Neutrophil (primary cell): ENCODE measurements around the gene OLFM2.

ENCODE experiments used
- H3K27ac ChIP-seq: fragments of 200-600 bp; sonication (generic); 2 replicates; pipeline ENCODE4 v1.5.1; 2016; ENCODE audit warnings: mild to moderate bottlenecking, moderate library complexity
- H3K27me3 ChIP-seq: fragments of 200-600 bp; sonication (generic); 2 replicates; pipeline ENCODE4 v1.6.0; 2016; ENCODE audit warnings: mild to moderate bottlenecking
- H3K36me3 ChIP-seq: fragments of 200-600 bp; sonication (generic); 2 replicates; pipeline ENCODE4 v1.5.1; 2017
- H3K4me1 ChIP-seq, 2 experiments: fragments of 200-600 bp in 1 of 2; sonication (generic) in 1 of 2; 1 replicate in 1 of 2; 2 replicates in 1 of 2; pipeline versions ENCODE4 v1.5.1 to v1.6.1; 2013 to 2016; ENCODE audit warnings: low read depth in 1 of 2, low read length in 1 of 2, mild to moderate bottlenecking in 1 of 2, moderate library complexity in 1 of 2; ENCODE audit not compliant: control insufficient read depth in 1 of 2, insufficient read depth in 1 of 2
- H3K4me3 ChIP-seq, 2 experiments: fragments of 200-600 bp in 1 of 2; sonication (generic) in 1 of 2; 1 replicate in 1 of 2; 2 replicates in 1 of 2; pipeline ENCODE4 v1.5.1; 2013 to 2016; ENCODE audit warnings: low read depth in 1 of 2, low read length in 1 of 2, mild to moderate bottlenecking in 1 of 2, moderate library complexity in 1 of 2
- H3K9me3 ChIP-seq: fragments of 200-600 bp; sonication (generic); 2 replicates; pipeline ENCODE4 v1.5.1; 2016
- CTCF ChIP-seq: fragments of 200-600 bp; sonication (generic); IDR thresholded peaks from 2 replicates; pipeline ENCODE4 v1.5.1; 2016; ENCODE audit warnings: antibody characterized with exemption

The OLFM2 gene

GRCh38 chr19:9875031-9875627 is 61.2 kb downstream of the OLFM2 start:
- Histone ChIP-seq H3K36me3 (no peaks in the 10 kb centered on the region), H3K27ac (no peak overlapping the region), H3K9me3 (no peaks in the 10 kb centered on the region), H3K27me3 (no peaks in the 10 kb centered on the region), H3K4me3 (no peak overlapping the region), H3K4me1 (no peaks in the 10 kb centered on the region)
- TF ChIP-seq CTCF: no peak

- H3K9me3 ChIP-seq: no peaks in the 10 kb centered on the region
- no peaks in the 10 kb centered on the region for H3K36me3 ChIP-seq
- H3K4me1 ChIP-seq: no peaks in the 10 kb centered on the region
- no peak for TF ChIP-seq CTCF
- H3K4me3 ChIP-seq: no peak overlapping the region
- H3K27ac ChIP-seq: no peak overlapping the region
- no peaks in the 10 kb centered on the region for H3K27me3 ChIP-seq
Measured at GRCh38 chr19:9872618-9873242, 63.6 kb downstream of the OLFM2 start.

- Histone ChIP-seq H3K27me3 (no peaks in the 10 kb centered on the region), H3K9me3 (no peaks in the 10 kb centered on the region), H3K36me3 (no peaks in the 10 kb centered on the region), H3K27ac (no peak overlapping the region), H3K4me1 (no peaks in the 10 kb centered on the region), H3K4me3 (no peak overlapping the region)
- no peak for TF ChIP-seq CTCF
Measured at GRCh38 chr19:9871626-9872338, 64.5 kb downstream of the OLFM2 start.

GRCh38 chr19:9868983-9869617 is 67.2 kb downstream of the OLFM2 start:
- no peak overlapping the region for H3K27ac ChIP-seq
- H3K4me1 ChIP-seq: no peaks in the 10 kb centered on the region
- H3K9me3 ChIP-seq: no peaks in the 10 kb centered on the region
- no peak for TF ChIP-seq CTCF
- H3K4me3 ChIP-seq: no peak overlapping the region
- no peaks in the 10 kb centered on the region for H3K36me3 ChIP-seq
- H3K27me3 ChIP-seq: no peaks in the 10 kb centered on the region

GRCh38 chr19:9865732-9866501 is 70.4 kb downstream of the OLFM2 start:
- Histone ChIP-seq H3K9me3 (no peaks in the 10 kb centered on the region), H3K27me3 (no peaks in the 10 kb centered on the region), H3K4me3 (no peak overlapping the region), H3K27ac (no peak overlapping the region), H3K4me1 (no peaks in the 10 kb centered on the region), H3K36me3 (no peaks in the 10 kb centered on the region)
- no peak for TF ChIP-seq CTCF
